ENCODE results near the gene APEH.

GRCh38 chr3:49700014-49700413 lies 25.9 kb downstream of the APEH start:
- TF ChIP-seq POLR2A (IDR thresholded peaks at IDR 0.05; ENCODE audit: low read length) (no peak), GATA1 (IDR thresholded peaks at IDR 0.05; ENCODE audit: low read depth, low read length) (no peak)

All from erythroblast (primary cell).